ENCODE measurements around the gene PPP2R1B. TPM values are rescaled to one million over a fixed set of nuclear protein-coding genes. Genes with fewer than 3 reads are reported as not detected.

The PPP2R1B gene
- 109 and 114 TPM in 2 replicates for total RNA-seq (2022)
- percentile 93 among the genes with signal in this experiment for Bru-seq, nascent RNA
- BruChase-seq, experiment 1, labeled RNA remaining after a 2-hour chase = percentile 96 among the genes with signal in this experiment
- BruChase-seq, experiment 2, labeled RNA remaining after a 6-hour chase = percentile 96 among the genes with signal in this experiment
- long read RNA-seq, full-length matches to known transcripts = 259 of 348 reads
- long read RNA-seq, partial matches to known transcripts = 15 of 348 reads
- long read RNA-seq, other reads (novel, unspliced or antisense) = 74 of 348 reads

GRCh38 chr11:111765984-111766833 is at the start of gene PPP2R1B:
Gene PPP2R1B, minus strand, starts transcription at chr11:111766389. Its CDS starts 28 bp downstream, at chr11:111766361.
- Mint-ChIP-seq H3K36me3 (ENCODE audit: insufficient read depth, unreplicated experiment) (peaks cover 49% of the 10 kb centered on the region), H3K4me3 (ENCODE audit: unreplicated experiment) (peak within 1 kb of the TSS; percentile 85), H3K27ac (ENCODE audit: unreplicated experiment) (peak within 1 kb of the TSS; percentile 84), H3K4me1 (ENCODE audit: low read depth, unreplicated experiment) (peaks cover 22% of the 10 kb centered on the region), H3K9me3 (ENCODE audit: unreplicated experiment) (no peaks in the 10 kb centered on the region), H3K27me3 (ENCODE audit: insufficient read depth, unreplicated experiment) (no peaks in the 10 kb centered on the region)
- TF ChIP-seq CTCF (IDR thresholded peaks at IDR 0.05; ENCODE audit: insufficient read depth in 1 of 2, low read depth in 1 of 2, low read length in 1 of 2, severe bottlenecking in 1 of 2, unreplicated experiment in 1 of 2) = no peak
- CTCF ChIA-PET = interaction anchor here (0.5 to 4.6 kb wide), 12 partner anchors 9 to 312 kb away, joined by 3 to 46 read pairs (median 4); partner anchors contain the start of gene ALG9
- Histone ChIP-seq H3K9me3 (no peaks in the 10 kb centered on the region), H3K4me3 (ENCODE audit: low read depth, low read length) (peak within 1 kb of the TSS; percentile 61), H3K4me1 (peaks cover 10% of the 10 kb centered on the region), H3K36me3 (ENCODE audit: control insufficient read depth, insufficient read depth, low read length) (0 out of 2 replicates have a peak, but pooled peaks cover 2% of the 10 kb centered on the region), H3K27me3 (replicated peaks; ENCODE audit: control insufficient read depth, insufficient read depth, low read length) (no peaks in the 10 kb centered on the region)
- DNase-seq = peak; percentile 84 to 85
- POLR2A ChIA-PET = interaction anchor here (0.5 to 2.2 kb wide), 11 partner anchors 10 to 1665 kb away, joined by 3 to 17 read pairs (median 4); partner anchors contain the start of gene ALG9
- TSS peak; percentile 94 for BruUV-seq (replicated peaks)
- intact Hi-C loops (cut with micrococcal nuclease; ENCODE audit: unreplicated experiment) = loop anchor here (1.0 to 2.0 kb wide), 7 partner anchors 10 to 164 kb away; partner anchors contain the start of gene SIK2

DNA sequence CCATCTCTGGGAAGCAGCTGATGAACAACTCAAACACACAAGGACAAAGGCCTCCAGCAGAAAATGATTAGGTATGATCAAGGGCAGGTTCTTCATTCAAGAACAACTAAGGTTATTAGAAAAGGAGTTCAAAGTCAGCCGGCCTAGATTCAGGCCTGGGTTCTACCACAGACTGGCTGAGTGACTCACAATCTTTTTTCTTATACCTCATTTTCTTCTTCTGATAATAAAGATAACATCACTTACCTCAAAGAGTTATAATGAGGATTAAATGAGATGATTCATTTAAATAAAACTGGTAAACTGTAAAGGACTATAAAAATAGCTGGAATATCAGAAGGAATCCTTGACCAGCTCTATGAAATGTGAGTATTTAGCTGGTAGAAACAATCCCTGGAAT is 49.3 kb upstream of the PPP2R1B start:
- Mint-ChIP-seq H3K27ac (ENCODE audit: unreplicated experiment) (no peak overlapping the region), H3K36me3 (ENCODE audit: insufficient read depth, unreplicated experiment) (no peaks in the 10 kb centered on the region), H3K9me3 (ENCODE audit: unreplicated experiment) (no peaks in the 10 kb centered on the region), H3K4me1 (ENCODE audit: low read depth, unreplicated experiment) (peaks cover 8% of the 10 kb centered on the region), H3K27me3 (ENCODE audit: insufficient read depth, unreplicated experiment) (no peaks in the 10 kb centered on the region), H3K4me3 (ENCODE audit: unreplicated experiment) (no peak overlapping the region)
- no peaks in the 10 kb centered on the region for H3K27me3 ChIP-seq (replicated peaks; ENCODE audit: control insufficient read depth, insufficient read depth, low read length)
- no peak for DNase-seq
- ChIA-PET CTCF (no interaction called here), POLR2A (no interaction called here)
- no peak for TF ChIP-seq CTCF (IDR thresholded peaks at IDR 0.05; ENCODE audit: insufficient read depth in 1 of 2, low read depth in 1 of 2, low read length in 1 of 2, severe bottlenecking in 1 of 2, unreplicated experiment in 1 of 2)
- H3K9me3 ChIP-seq = no peaks in the 10 kb centered on the region
- no TSS peak for BruUV-seq (replicated peaks)
- intact Hi-C loops (cut with micrococcal nuclease; ENCODE audit: unreplicated experiment) = no loop called here
- H3K36me3 ChIP-seq (ENCODE audit: control insufficient read depth, insufficient read depth, low read length) = 0 out of 2 replicates have a peak, but pooled peaks cover 2% of the 10 kb centered on the region
- H3K4me1 ChIP-seq = peaks cover 4% of the 10 kb centered on the region; the same call in 1 of the 2 replicates
- H3K4me3 ChIP-seq (ENCODE audit: low read depth, low read length) = no peak overlapping the region
